HG03521 (cell line): ENCODE data around the gene TUFT1.
"Not testable (repeated sequence)": the region's sequence is repeated elsewhere in the genome, so short reads cannot be mapped to it uniquely, and the experiment has no call there.

Experiments
- ATAC-seq: cut with Tn5 transposase; IDR thresholded peaks from one replicate; pipeline ENCODE4 v1.9.1; 2021; ENCODE audit warnings: mild to moderate bottlenecking, moderate library complexity; ENCODE audit not compliant: unreplicated experiment

The TUFT1 gene

GRCh38 chr1:151578941-151579340 lies 38.8 kb downstream of the TUFT1 start:
- ATAC-seq = no peak

GRCh38 chr1:151579436-151580225 lies 39.5 kb downstream of the TUFT1 start:
- no peak for ATAC-seq

DNA sequence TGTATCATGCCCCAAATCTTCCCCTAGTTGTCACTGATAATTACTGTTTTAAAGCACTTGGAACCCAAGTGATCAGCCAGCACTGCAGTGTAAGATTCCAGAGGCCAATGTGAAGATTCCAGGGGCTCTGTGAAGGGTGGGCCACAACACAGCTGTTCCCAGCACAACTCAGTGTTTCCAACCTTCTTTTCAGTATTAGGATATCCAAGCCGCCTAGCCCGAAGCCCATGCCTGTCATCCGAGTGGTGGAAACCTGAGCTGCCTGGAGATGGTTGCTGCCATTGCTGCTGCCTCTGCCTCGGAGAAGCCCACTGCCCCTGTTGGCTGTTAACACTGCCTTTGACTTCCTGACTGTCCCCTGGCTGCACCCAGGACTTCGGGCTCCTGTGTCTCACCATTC lies 41.3 kb downstream of the TUFT1 start:
- ATAC-seq = no peak

DNA sequence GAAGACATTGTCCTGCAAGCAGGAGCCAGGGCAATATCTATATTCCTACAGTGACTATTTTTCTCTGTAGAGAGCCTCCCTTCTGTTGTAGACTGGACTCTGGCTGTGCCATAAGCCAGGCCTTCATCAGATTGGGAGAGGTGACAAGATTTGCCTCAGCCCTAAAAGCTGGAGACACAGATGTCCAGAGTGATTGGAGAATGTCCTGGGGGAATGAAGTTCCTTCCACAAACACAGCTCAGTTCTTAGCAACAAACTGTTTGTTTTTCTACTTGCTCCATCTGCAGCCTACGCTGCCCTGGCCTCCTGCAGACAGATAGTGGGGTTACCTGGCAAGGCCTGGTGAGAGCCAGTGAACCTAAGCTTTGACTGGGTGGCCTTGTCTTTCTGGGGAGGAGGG lies 41.8 kb downstream of the TUFT1 start:
- no peak for ATAC-seq

GRCh38 chr1:151583796-151584195 lies 43.7 kb downstream of the TUFT1 start:
- ATAC-seq = no peak

GRCh38 chr1:151584278-151584677 lies 44.2 kb downstream of the TUFT1 start:
- no peak for ATAC-seq

DNA sequence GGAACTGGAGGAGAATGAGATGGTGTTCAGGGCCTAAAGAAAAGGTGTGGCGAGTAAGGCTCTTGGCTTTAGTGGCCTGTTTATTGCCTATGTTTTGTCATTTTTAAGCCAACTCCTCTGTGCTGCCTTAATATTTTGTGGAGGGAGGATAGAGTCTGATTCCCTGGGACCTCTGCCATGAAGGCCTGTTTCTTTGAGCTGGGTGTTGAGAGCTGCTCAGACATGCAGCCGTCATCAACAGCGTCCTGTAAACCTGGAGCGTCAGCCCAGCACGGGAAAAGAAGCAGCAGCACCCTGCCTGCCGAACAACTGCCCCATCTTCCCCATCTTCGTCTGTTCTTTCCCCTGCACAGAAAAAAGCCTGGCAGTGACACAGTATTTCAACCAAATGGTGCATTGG lies 44.7 kb downstream of the TUFT1 start:
- ATAC-seq = no peak

GRCh38 chr1:151585622-151586021 lies 45.5 kb downstream of the TUFT1 start:
- ATAC-seq = no peak

DNA sequence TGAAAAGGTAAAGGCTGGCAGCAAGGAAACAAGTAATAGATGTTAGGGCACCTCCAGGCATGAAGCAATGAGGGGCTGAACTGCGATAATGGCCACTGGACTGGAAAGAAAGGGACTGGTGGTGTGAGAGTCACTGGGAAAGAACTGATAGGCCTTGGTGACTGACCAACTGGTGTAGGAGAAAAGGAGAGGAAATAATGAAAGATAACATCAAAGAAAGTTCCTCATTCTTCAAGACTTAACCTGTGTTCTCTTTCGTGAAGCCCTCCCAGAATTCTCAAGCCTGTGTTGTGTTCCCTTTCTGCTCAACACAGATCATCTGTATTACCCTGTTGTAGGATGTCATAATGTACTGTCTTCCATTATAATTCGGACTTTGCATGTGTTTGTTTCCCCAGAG lies 50.9 kb downstream of the TUFT1 start:
- ATAC-seq = no peak

DNA sequence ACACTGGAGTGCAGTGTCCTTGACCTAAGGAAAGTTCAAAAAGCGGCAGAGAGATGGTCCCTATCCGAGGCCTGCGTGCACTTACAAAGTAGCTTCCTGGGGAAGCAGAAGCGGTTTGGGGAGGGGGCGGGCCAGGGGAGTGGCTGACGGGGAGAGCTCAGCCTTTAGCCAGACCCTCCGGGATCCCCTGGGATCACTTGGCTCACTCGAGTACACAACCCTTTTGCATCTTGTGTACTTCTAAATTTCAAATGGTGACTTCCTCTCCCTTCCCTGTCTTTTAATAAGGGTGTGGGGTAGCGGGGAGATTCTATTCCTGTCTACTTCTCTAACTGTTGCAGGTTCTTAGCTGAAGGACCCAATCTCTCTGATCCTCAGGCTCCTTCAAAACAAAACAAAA lies 53.6 kb downstream of the TUFT1 start:
- ATAC-seq = no peak

GRCh38 chr1:151594143-151594625 lies 54.1 kb downstream of the TUFT1 start:
- no peak for ATAC-seq

DNA sequence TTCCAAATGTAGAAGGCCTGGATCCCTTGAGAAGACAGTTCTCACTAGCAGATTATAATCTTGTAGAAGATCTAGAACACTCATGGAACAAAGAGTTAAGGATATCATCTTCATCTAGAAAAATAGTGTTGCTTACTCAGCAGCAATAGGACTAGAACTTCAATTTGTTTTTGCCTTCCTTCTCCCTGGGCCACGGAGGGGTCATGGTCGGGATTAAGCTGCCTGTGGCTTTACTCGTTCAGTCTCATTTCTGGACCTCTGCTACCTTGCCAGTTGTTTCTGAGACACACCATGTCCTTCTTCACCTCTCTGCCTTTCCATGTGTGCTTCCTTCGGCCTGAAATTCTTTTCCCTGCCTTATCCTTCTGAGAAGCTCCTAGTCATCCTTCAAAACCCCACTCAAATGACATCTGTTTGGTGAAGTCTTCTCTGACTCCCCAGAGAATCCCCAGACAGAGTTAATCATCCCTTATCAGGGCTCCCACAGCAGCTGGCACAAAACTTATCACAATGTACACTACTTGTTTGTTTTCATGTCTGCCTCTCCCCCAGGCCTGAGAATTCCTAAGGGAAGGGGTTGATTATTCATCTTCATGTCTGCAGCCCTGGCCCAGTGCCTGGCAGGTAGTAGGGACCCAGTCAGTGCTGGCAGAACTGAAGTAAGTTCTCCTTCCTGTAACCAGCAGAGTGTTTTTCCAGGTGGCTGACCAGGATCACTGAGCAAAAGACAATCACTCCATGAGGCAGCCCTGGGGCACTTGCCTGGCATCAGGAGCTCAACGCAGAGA lies 56.3 kb downstream of the TUFT1 start:
- no peak for ATAC-seq

- ATAC-seq = not testable (repeated sequence)
Measured at GRCh38 chr1:151602550-151602949, 62.4 kb downstream of the TUFT1 start.

DNA sequence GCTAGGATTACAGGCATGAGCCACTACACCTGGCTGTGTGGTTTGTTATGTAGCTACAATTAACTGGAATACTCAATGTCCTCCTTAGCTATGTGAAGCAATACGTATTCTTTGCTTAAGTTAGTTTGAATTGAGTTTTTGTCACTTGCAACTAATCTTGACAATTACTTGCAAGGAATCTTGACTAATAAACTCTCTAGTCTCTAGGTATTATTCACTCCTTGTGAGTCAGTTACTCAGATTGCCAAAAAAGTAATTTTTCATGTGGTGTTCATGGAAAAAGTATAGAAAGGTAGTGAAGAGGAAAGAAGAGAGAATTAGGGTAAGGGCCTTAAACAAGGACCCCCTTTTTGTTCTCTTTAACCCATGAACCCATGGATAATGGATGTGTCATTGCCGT lies 64.2 kb downstream of the TUFT1 start:
- no peak for ATAC-seq

DNA sequence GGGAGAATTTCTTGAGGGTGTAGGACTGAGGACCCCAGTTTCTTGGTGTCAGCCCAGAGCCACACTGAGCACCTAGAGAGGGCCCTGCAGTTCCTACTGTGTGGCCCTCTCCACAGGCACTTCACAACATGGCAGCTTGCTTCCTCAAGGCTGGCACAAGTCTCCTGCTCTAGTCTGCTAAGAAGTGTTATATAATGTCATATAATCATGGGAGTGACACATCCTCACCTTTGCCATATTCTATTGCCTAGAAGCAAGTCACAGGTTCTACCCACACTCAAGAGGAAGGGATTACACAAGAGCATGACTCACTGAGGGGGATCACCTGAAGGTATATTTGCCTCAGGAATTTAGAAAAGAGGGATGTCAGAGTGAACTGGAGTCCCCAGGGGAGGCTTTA lies 66.3 kb downstream of the TUFT1 start:
- no peak for ATAC-seq

- ATAC-seq = no peak
Measured at GRCh38 chr1:151606857-151607256, 66.7 kb downstream of the TUFT1 start.

DNA sequence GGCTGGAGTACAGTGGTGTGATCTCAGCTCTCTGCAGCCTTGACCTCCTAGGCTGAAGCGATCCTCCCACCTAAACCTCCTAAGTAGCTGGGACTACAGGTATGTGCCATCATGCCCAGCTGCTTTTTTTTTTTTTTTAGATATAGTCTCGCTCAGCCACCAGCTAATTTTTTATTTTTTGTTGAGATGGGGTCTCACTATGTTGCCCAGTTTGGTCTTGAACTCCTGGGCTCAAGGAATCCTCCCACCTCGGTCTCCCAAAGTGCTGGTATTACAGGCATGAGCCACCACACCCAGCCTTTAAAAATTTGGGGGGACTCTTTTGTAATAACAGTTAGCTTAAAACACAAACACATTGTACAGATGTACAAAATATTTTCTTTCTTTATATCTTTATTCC lies 70.0 kb downstream of the TUFT1 start:
- ATAC-seq = no peak

GRCh38 chr1:151611288-151611790 lies 71.2 kb downstream of the TUFT1 start:
- ATAC-seq = no peak

- ATAC-seq = peak; percentile 94
Measured at GRCh38 chr1:151611832-151612500, 71.9 kb downstream of the TUFT1 start, which contains the start of gene SNX27. Gene SNX27 (plus strand): TSS chr1:151612050. CDS start chr1:151612202, 152 bp downstream.

GRCh38 chr1:151612501-151613281 lies 72.6 kb downstream of the TUFT1 start:
- peak; percentile 3 for ATAC-seq
